ENCODE data around the gene MYO3B.
A peak's percentile ranks its signal among the peaks of the same experiment; 100 is the strongest.

The MYO3B gene

GRCh38 chr2:170218456-170218855 lies 40.5 kb downstream of the MYO3B start:
- no peak overlapping the region for H4K8ac ChIP-seq (ENCODE audit: low read length)
- H3K36me3 ChIP-seq (ENCODE audit: control insufficient read depth in 1 of 2, insufficient read depth in 2 of 2, low read depth in 1 of 2, low read length in 2 of 2), result no peaks in the 10 kb centered on the region
- WGBS, result 92% methylated on average over 2 of the region's 2 CpGs
- H2BK12ac ChIP-seq (ENCODE audit: low read length in 2 of 2), result no peak overlapping the region
- no peak overlapping the region for H2AFZ ChIP-seq (ENCODE audit: low read depth, low read length)
- no peak overlapping the region for H2AK5ac ChIP-seq (ENCODE audit: low read length, severe bottlenecking)
- H3K27me3 ChIP-seq (ENCODE audit: control insufficient read depth in 1 of 2, insufficient read depth in 1 of 2, low read length in 2 of 2), result no peaks in the 10 kb centered on the region
- H4K91ac ChIP-seq (ENCODE audit: low read length), result no peak overlapping the region
- no peak overlapping the region for H3K18ac ChIP-seq (ENCODE audit: low read depth in 1 of 2, low read length in 2 of 2)
- H3K9ac ChIP-seq (ENCODE audit: low read length), result peak overlapping the region; percentile 51
- H3K23ac ChIP-seq (ENCODE audit: low read length in 2 of 2), result no peak overlapping the region
- no peak overlapping the region for H3K4me2 ChIP-seq (ENCODE audit: low read length, poor library complexity, severe bottlenecking)
- H3K27ac ChIP-seq (ENCODE audit: low read length, poor library complexity, severe bottlenecking), result no peak overlapping the region
- no peaks in the 10 kb centered on the region for H3K79me1 ChIP-seq (replicated peaks; ENCODE audit: low read length, poor library complexity, severe bottlenecking)
- H3K4me3 ChIP-seq (ENCODE audit: insufficient read depth in 1 of 2, low read depth in 1 of 2, low read length in 2 of 2), result no peak overlapping the region
- no peak overlapping the region for H3K4ac ChIP-seq (ENCODE audit: low read depth in 1 of 2, low read length in 2 of 2)
- no peak overlapping the region for H2BK15ac ChIP-seq (ENCODE audit: low read depth, poor library complexity, severe bottlenecking)
- H3K4me1 ChIP-seq (ENCODE audit: control insufficient read depth, insufficient read depth, low read depth, low read length), result peaks cover 2% of the 10 kb centered on the region
- no peak for DNase-seq
- no peaks in the 10 kb centered on the region for H3K9me3 ChIP-seq (ENCODE audit: control insufficient read depth, low read length)
- no peak overlapping the region for H2BK5ac ChIP-seq (ENCODE audit: low read depth, low read length, poor library complexity, severe bottlenecking)
- H2BK120ac ChIP-seq (ENCODE audit: low read depth, low read length), result no peak overlapping the region
- H3K14ac ChIP-seq (ENCODE audit: low read length in 2 of 2), result no peak overlapping the region

- Histone ChIP-seq H2BK120ac (ENCODE audit: low read depth, low read length) (no peak overlapping the region), H3K36me3 (ENCODE audit: control insufficient read depth in 1 of 2, insufficient read depth in 2 of 2, low read depth in 1 of 2, low read length in 2 of 2) (no peaks in the 10 kb centered on the region), H2BK5ac (ENCODE audit: low read depth, low read length, poor library complexity, severe bottlenecking) (no peak overlapping the region), H3K4ac (ENCODE audit: low read depth in 1 of 2, low read length in 2 of 2) (no peak overlapping the region), H4K91ac (ENCODE audit: low read length) (no peak overlapping the region), H3K18ac (ENCODE audit: low read depth in 1 of 2, low read length in 2 of 2) (no peak overlapping the region), H3K4me2 (ENCODE audit: low read length, poor library complexity, severe bottlenecking) (no peak overlapping the region), H3K4me3 (ENCODE audit: insufficient read depth in 1 of 2, low read depth in 1 of 2, low read length in 2 of 2) (no peak overlapping the region), H3K23ac (ENCODE audit: low read length in 2 of 2) (no peak overlapping the region), H2BK12ac (ENCODE audit: low read length in 2 of 2) (no peak overlapping the region), H3K9me3 (ENCODE audit: control insufficient read depth, low read length) (no peaks in the 10 kb centered on the region), H3K14ac (ENCODE audit: low read length in 2 of 2) (no peak overlapping the region), H3K9ac (ENCODE audit: low read length) (no peak overlapping the region), H2AK5ac (ENCODE audit: low read length, severe bottlenecking) (no peak overlapping the region), H3K27ac (ENCODE audit: low read length, poor library complexity, severe bottlenecking) (no peak overlapping the region), H2BK15ac (ENCODE audit: low read depth, poor library complexity, severe bottlenecking) (no peak overlapping the region), H3K4me1 (ENCODE audit: control insufficient read depth, insufficient read depth, low read depth, low read length) (peaks cover 2% of the 10 kb centered on the region), H3K79me1 (replicated peaks; ENCODE audit: low read length, poor library complexity, severe bottlenecking) (no peaks in the 10 kb centered on the region), H2AFZ (ENCODE audit: low read depth, low read length) (no peak overlapping the region), H3K27me3 (ENCODE audit: control insufficient read depth in 1 of 2, insufficient read depth in 1 of 2, low read length in 2 of 2) (no peaks in the 10 kb centered on the region), H4K8ac (ENCODE audit: low read length) (no peak overlapping the region)
- no peak for DNase-seq
- WGBS, result 82% methylated on average over 1 of the region's 1 CpG
Observed at GRCh38 chr2:170218931-170219330, 41.0 kb downstream of the MYO3B start.

- H3K36me3 ChIP-seq (ENCODE audit: control insufficient read depth in 1 of 2, insufficient read depth in 2 of 2, low read depth in 1 of 2, low read length in 2 of 2), result no peaks in the 10 kb centered on the region
- 91% methylated on average over 5 of the region's 6 CpGs for WGBS
Observed at GRCh38 chr2:170221317-170222288, 43.7 kb downstream of the MYO3B start.

GRCh38 chr2:170222298-170222697 lies 44.4 kb downstream of the MYO3B start:
- Histone ChIP-seq H2AK5ac (ENCODE audit: low read length, severe bottlenecking) (no peak overlapping the region), H2BK120ac (ENCODE audit: low read depth, low read length) (no peak overlapping the region), H3K18ac (ENCODE audit: low read depth in 1 of 2, low read length in 2 of 2) (peak overlapping the region; percentile 77 to 96), H4K8ac (ENCODE audit: low read length) (no peak overlapping the region), H3K14ac (ENCODE audit: low read length in 2 of 2) (no peak overlapping the region), H3K79me1 (replicated peaks; ENCODE audit: low read length, poor library complexity, severe bottlenecking) (no peaks in the 10 kb centered on the region), H3K27me3 (ENCODE audit: control insufficient read depth in 1 of 2, insufficient read depth in 1 of 2, low read length in 2 of 2) (no peaks in the 10 kb centered on the region), H3K9ac (ENCODE audit: low read length) (peak overlapping the region; percentile 79), H3K36me3 (ENCODE audit: control insufficient read depth in 1 of 2, insufficient read depth in 2 of 2, low read depth in 1 of 2, low read length in 2 of 2) (no peaks in the 10 kb centered on the region), H3K4me3 (ENCODE audit: insufficient read depth in 1 of 2, low read depth in 1 of 2, low read length in 2 of 2) (no peak overlapping the region), H3K27ac (ENCODE audit: low read length, poor library complexity, severe bottlenecking) (peak overlapping the region; percentile 77), H2BK15ac (ENCODE audit: low read depth, poor library complexity, severe bottlenecking) (no peak overlapping the region), H3K9me3 (ENCODE audit: control insufficient read depth, low read length) (no peaks in the 10 kb centered on the region), H3K4me2 (ENCODE audit: low read length, poor library complexity, severe bottlenecking) (no peak overlapping the region), H3K23ac (ENCODE audit: low read length in 2 of 2) (no peak overlapping the region), H4K91ac (ENCODE audit: low read length) (no peak overlapping the region), H2BK12ac (ENCODE audit: low read length in 2 of 2) (peak overlapping the region in 1 of 2 experiments; percentile 51), H3K4ac (ENCODE audit: low read depth in 1 of 2, low read length in 2 of 2) (peak overlapping the region in 1 of 2 experiments; percentile 90), H3K4me1 (ENCODE audit: control insufficient read depth, insufficient read depth, low read depth, low read length) (peaks cover 4% of the 10 kb centered on the region), H2BK5ac (ENCODE audit: low read depth, low read length, poor library complexity, severe bottlenecking) (peak overlapping the region; percentile 75), H2AFZ (ENCODE audit: low read depth, low read length) (peak overlapping the region; percentile 29)
- 83% methylated on average over 4 of the region's 5 CpGs for WGBS
- peak; percentile 37 for DNase-seq

More at GRCh38 chr2:170221317-170222288, 43.7 kb downstream of the MYO3B start:
- H3K9me3 ChIP-seq (ENCODE audit: control insufficient read depth, low read length), result no peaks in the 10 kb centered on the region
- no peak overlapping the region for H3K14ac ChIP-seq (ENCODE audit: low read length in 2 of 2)
- no peaks in the 10 kb centered on the region for H3K27me3 ChIP-seq (ENCODE audit: control insufficient read depth in 1 of 2, insufficient read depth in 1 of 2, low read length in 2 of 2)
- H3K27ac ChIP-seq (ENCODE audit: low read length, poor library complexity, severe bottlenecking), result peak overlapping the region; percentile 77
- H2BK12ac ChIP-seq (ENCODE audit: low read length in 2 of 2), result no peak overlapping the region
- H3K4me1 ChIP-seq (ENCODE audit: control insufficient read depth, insufficient read depth, low read depth, low read length), result peaks cover 4% of the 10 kb centered on the region
- H4K8ac ChIP-seq (ENCODE audit: low read length), result peak overlapping the region; percentile 82
- H3K23ac ChIP-seq (ENCODE audit: low read length in 2 of 2), result no peak overlapping the region
- H4K91ac ChIP-seq (ENCODE audit: low read length), result peak overlapping the region; percentile 87
- H3K9ac ChIP-seq (ENCODE audit: low read length), result peak overlapping the region; percentile 79
- peak overlapping the region; percentile 72 for H2AK5ac ChIP-seq (ENCODE audit: low read length, severe bottlenecking)
- H3K4me2 ChIP-seq (ENCODE audit: low read length, poor library complexity, severe bottlenecking), result no peak overlapping the region
- H3K4me3 ChIP-seq (ENCODE audit: insufficient read depth in 1 of 2, low read depth in 1 of 2, low read length in 2 of 2), result peak overlapping the region in 1 of 2 experiments; percentile 56
- H3K4ac ChIP-seq (ENCODE audit: low read depth in 1 of 2, low read length in 2 of 2), result peak overlapping the region in 1 of 2 experiments; percentile 90
- H3K79me1 ChIP-seq (replicated peaks; ENCODE audit: low read length, poor library complexity, severe bottlenecking), result no peaks in the 10 kb centered on the region
- peak; percentile 38 for DNase-seq
- peak overlapping the region; percentile 48 for H2BK15ac ChIP-seq (ENCODE audit: low read depth, poor library complexity, severe bottlenecking)
- no peak overlapping the region for H2BK120ac ChIP-seq (ENCODE audit: low read depth, low read length)
- no peak overlapping the region for H2AFZ ChIP-seq (ENCODE audit: low read depth, low read length)
- peak overlapping the region; percentile 77 to 96 for H3K18ac ChIP-seq (ENCODE audit: low read depth in 1 of 2, low read length in 2 of 2)
- peak overlapping the region; percentile 75 for H2BK5ac ChIP-seq (ENCODE audit: low read depth, low read length, poor library complexity, severe bottlenecking)
